GM18526 (cell line): ENCODE measurements around the gene JAK1.
A peak's percentile ranks its signal among the peaks of the same experiment; 100 is the strongest.

Experiments
- POLR2A ChIP-seq: IDR thresholded peaks from 3 replicates; pipeline ENCODE4 v1.6.1; 2011; ENCODE audit not compliant: insufficient read length; ENCODE audit errors: extremely low read depth

Gene JAK1

GRCh38 chr1:64966158-64966971, at the start of gene JAK1:
Gene JAK1 (minus strand): TSS chr1:64966549. CDS start chr1:64886264, 80,285 bp downstream.
- TF ChIP-seq POLR2A, result peak; percentile 83

DNA sequence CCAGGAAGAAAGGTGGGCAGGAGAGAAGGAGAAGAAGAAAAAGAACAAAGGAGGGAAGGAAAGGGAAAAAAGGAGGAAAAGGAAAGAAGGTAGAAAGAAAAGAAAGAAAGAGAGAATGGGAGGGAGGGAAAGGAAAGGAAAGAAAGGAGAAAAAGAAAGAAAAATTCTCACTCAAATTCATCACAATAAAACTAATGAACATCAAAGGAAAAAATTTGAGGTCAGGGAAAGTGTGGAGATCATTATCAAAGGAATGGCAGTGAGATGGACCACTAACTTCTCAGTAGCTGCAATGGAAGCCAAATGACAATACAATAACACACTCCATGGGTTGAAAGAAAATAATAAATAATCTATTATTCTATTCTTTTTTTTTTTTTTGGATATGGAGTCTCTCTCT, 48.0 kb upstream of the JAK1 start:
- no peak for TF ChIP-seq POLR2A

GRCh38 chr1:65011983-65012382, 45.6 kb upstream of the JAK1 start:
- no peak for TF ChIP-seq POLR2A

DNA sequence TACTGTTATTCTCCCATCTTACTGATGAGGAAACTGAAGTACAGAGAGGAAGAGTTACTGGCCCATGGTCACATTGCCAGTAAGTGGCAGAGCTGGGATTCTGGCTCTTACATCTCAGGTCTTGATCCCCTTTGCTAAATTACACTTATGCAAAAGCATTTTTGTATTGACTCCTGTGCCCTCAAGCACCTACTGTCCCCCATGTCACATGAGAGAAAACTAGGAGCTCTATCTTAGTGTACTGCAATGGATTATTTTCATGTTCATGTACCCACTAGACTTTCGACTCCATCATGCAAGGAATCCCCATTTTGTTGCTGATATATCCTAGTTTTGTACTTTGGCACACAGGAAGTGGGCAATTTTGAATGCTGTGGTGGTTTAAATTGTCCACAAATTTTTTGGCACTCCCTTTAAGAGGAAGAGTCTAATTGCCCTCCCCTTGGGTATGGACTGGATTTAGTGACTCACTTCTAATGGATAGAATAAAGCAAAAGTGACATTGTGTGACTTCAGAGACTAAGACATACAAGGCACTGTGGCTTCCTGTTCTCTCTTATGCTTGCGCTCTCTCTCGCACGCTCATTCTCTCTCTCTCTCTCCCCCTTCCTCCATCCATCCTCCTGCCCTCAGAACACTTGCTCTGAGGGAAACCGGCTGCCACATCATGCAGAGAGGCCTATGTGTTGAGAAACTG, 43.5 kb upstream of the JAK1 start:
- no peak for TF ChIP-seq POLR2A

GRCh38 chr1:65009176-65009575, 42.8 kb upstream of the JAK1 start:
- no peak for TF ChIP-seq POLR2A

GRCh38 chr1:65006806-65007205, 40.5 kb upstream of the JAK1 start:
- no peak for TF ChIP-seq POLR2A

DNA sequence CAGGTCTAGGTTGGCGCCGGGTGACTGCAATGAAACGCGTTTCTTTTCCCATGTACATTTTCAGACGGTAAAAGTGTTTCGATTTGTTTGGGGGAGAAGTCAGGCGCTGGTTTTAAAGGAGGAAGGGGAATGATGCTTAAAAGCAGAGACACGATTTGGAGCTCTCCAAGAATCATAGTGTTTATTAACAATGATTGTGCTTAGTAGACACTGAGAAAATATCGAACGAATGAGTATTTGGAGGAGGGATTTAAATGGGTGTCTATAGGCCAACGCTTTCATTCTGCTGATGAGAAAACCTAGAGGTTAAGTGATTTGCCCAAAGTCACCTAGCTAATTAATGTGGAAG, 36.9 kb upstream of the JAK1 start:
- no peak for TF ChIP-seq POLR2A

- no peak for TF ChIP-seq POLR2A
These were observed 36.4 kb upstream of the JAK1 start for GRCh38 chr1:65002508-65003315.

GRCh38 chr1:65002156-65002507, 35.8 kb upstream of the JAK1 start:
- TF ChIP-seq POLR2A, result no peak

- TF ChIP-seq POLR2A, result no peak
These were observed 35.0 kb upstream of the JAK1 start for GRCh38 chr1:65001231-65001792.

- TF ChIP-seq POLR2A, result no peak
These were observed 30.4 kb upstream of the JAK1 start for GRCh38 chr1:64996541-64997257.

- TF ChIP-seq POLR2A, result no peak
These were observed 29.0 kb upstream of the JAK1 start for GRCh38 chr1:64995316-64995715.

- no peak for TF ChIP-seq POLR2A
These were observed 20.8 kb upstream of the JAK1 start for GRCh38 chr1:64986903-64987871.

DNA sequence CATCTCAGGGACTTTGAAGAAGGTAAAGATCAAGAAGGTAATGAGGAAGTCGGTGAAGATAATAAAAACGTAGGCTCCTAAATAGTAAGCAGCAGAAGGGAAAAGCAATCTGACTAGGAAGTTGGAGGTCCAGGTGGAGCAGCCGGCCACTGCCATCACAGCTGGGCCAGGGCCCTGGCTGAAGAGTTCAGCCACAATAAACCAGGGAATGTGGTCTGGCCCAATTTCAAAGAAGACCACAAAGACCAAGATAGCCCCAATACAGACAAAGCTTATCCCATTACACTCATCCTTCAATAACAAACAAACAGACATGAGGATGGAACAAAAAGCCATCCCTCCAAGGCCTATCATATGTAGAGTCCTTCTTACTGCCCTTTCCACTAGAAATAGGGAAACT, 18.4 kb upstream of the JAK1 start:
- no peak for TF ChIP-seq POLR2A

DNA sequence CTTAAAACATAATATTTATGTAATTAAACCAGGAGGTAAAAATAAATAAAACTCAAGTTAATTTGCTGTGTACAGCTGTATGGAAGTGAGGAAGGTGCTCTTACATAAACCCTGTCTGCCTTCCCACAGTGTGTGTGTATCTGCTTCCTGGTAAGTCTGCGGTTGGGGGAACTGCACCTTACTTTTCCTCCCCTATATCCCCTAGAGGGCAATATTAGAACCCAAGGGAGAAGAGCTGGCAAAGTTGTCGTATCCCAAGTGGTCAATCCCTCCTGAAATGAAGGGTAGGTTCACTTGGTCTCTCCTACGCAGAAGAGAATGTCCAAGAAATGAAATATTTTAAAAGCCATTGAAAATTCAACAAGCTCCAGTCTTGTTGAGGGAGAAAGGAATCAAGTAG, 17.8 kb upstream of the JAK1 start:
- TF ChIP-seq POLR2A, result no peak
